ENCODE results near the gene ROMO1. TPM values are rescaled to one million over a fixed set of nuclear protein-coding genes. Genes with fewer than 3 reads are reported as not detected.

Gene ROMO1
- total RNA-seq, 1 experiment from 2014 or later, result 207 TPM

DNA sequence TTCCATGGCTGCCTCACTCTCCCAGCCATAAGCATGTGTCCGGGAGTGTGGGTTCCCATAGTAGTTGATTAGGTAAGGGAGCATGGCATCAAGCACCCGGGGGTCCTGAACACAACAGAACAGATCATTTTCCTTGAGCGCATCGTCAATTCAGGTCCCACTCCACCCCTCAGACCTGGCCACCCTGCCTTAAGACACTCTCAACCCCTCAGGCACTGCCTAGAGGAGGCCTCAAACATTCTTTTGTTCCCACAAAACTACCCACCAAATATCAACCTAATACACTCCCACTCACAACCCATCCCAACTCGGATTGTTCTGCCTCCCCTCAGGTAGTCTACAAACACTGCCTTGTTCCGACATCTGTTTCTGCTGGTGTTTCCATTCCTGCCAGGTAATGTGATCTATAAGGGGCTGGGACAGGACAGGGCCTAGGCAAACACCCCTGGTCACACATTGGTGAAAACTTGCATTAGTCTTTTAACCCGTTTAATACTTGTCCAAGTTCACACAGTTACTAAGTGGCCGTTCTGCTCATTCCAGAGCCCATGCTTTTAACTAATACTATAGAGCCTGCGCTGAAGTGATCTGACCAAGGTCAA lies 1.4 kb upstream of the ROMO1 start:
- H3K4me2 ChIP-seq (ENCODE audit: insufficient read depth, insufficient read length, low read length), result peak overlapping the region; percentile 94
- peaks cover 9 to 36% (median 26%) of the 10 kb centered on the region in 3 experiments; a peak in 6 of 7 replicates for H3K36me3 Mint-ChIP-seq (ENCODE audit: insufficient read depth in 1 of 3, low read depth in 3 of 3)
- no peak overlapping the region for H2BK120ac ChIP-seq (ENCODE audit: low read depth, low read length, poor library complexity, severe bottlenecking)
- no peaks in the 10 kb centered on the region for H3K79me1 ChIP-seq (ENCODE audit: insufficient read depth, low read depth, low read length, poor library complexity, severe bottlenecking)
- no peak overlapping the region for H2AFZ ChIP-seq (ENCODE audit: low read length)
- no peaks in the 10 kb centered on the region for H3K4me1 ChIP-seq (ENCODE audit: insufficient read depth, low read length)
- no peak overlapping the region for H3K4ac ChIP-seq (ENCODE audit: low read depth, low read length)
- peak overlapping the region; percentile 93 to 97 for H3K4me3 Mint-ChIP-seq
- H3K9ac ChIP-seq (ENCODE audit: extremely low read depth, insufficient read length, low read length), result no peak overlapping the region
- no peak overlapping the region for H4K8ac ChIP-seq (replicated peaks; ENCODE audit: insufficient read length, low read depth, low read length)
- no peaks in the 10 kb centered on the region for H3K9me3 Mint-ChIP-seq
- H2BK5ac ChIP-seq (ENCODE audit: insufficient read length, low read length), result no peak overlapping the region
- no peak overlapping the region for H2BK15ac ChIP-seq (ENCODE audit: low read depth, low read length)
- no peak overlapping the region for H4K91ac ChIP-seq (ENCODE audit: insufficient read length, low read depth, low read length)
- peak overlapping the region in 1 of 3 experiments; percentile 26; a peak in 1 of 7 replicates for H3K27ac Mint-ChIP-seq
- H3K23me2 ChIP-seq (ENCODE audit: insufficient read length, low read depth, low read length, poor library complexity, severe bottlenecking), result peaks cover 8% of the 10 kb centered on the region
- H3K27me3 ChIP-seq (ENCODE audit: insufficient read depth, low read length), result no peaks in the 10 kb centered on the region
- no peaks in the 10 kb centered on the region for H4K20me1 ChIP-seq (ENCODE audit: control insufficient read depth, insufficient read depth, insufficient read length)
- H3K9me3 ChIP-seq (ENCODE audit: control insufficient read depth, low read depth, low read length), result no peaks in the 10 kb centered on the region
- H3T11ph ChIP-seq (ENCODE audit: low read length), result no peak overlapping the region
- no peak overlapping the region for H3K27ac ChIP-seq (ENCODE audit: insufficient read length, low read depth, low read length)
- peaks cover 2% of the 10 kb centered on the region; the same call in 1 of the 2 replicates for H3K27me3 Mint-ChIP-seq (ENCODE audit: low read depth)
- no peak overlapping the region for H2BK12ac ChIP-seq (ENCODE audit: insufficient read length, low read depth, low read length)
- no peak overlapping the region for H3K23ac ChIP-seq (ENCODE audit: insufficient read length, low read depth, low read length)
- no peak overlapping the region for H4K5ac ChIP-seq (ENCODE audit: insufficient read length, low read depth, low read length)
- no peak overlapping the region for H2BK20ac ChIP-seq (ENCODE audit: low read depth, low read length, poor library complexity, severe bottlenecking)
- no peak overlapping the region for H3K14ac ChIP-seq (ENCODE audit: insufficient read depth, low read length)
- no peak overlapping the region for H3K18ac ChIP-seq (ENCODE audit: insufficient read length, low read depth, low read length)
- TF ChIP-seq, protein P1, sequence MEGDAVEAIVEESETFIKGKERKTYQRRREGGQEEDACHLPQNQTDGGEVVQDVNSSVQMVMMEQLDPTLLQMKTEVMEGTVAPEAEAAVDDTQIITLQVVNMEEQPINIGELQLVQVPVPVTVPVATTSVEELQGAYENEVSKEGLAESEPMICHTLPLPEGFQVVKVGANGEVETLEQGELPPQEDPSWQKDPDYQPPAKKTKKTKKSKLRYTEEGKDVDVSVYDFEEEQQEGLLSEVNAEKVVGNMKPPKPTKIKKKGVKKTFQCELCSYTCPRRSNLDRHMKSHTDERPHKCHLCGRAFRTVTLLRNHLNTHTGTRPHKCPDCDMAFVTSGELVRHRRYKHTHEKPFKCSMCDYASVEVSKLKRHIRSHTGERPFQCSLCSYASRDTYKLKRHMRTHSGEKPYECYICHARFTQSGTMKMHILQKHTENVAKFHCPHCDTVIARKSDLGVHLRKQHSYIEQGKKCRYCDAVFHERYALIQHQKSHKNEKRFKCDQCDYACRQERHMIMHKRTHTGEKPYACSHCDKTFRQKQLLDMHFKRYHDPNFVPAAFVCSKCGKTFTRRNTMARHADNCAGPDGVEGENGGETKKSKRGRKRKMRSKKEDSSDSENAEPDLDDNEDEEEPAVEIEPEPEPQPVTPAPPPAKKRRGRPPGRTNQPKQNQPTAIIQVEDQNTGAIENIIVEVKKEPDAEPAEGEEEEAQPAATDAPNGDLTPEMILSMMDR (conservative IDR thresholded peaks at IDR 0.05), result no peak
- H3K79me2 ChIP-seq (ENCODE audit: insufficient read depth, low read length), result no peaks in the 10 kb centered on the region
- no peak overlapping the region for H3K56ac ChIP-seq (ENCODE audit: insufficient read length, low read depth, low read length)
- peaks cover 17 to 18% of the 10 kb centered on the region in 2 experiments for H3K4me1 Mint-ChIP-seq
- no CpG with 5 or more reads among the region's 9 CpGs for WGBS (ENCODE audit: extremely low coverage, insufficient read length, low lambda C conversion rate)
- no peak overlapping the region for H2AK5ac ChIP-seq (ENCODE audit: insufficient read length, low read length)
- no peak for DNase-seq

All from H9 (cell line).